GM12873 (cell line): Measurements from ENCODE around the gene HCN1.

Source experiments
- TF ChIP-seq, protein P1 (sequence below): IDR thresholded peaks from 2 replicates; pipeline ENCODE4 v1.5.1; 2012; ENCODE audit warnings: low read depth, mild to moderate bottlenecking, moderate library complexity, low read length, control low read depth; ENCODE audit not compliant: insufficient read depth; ENCODE audit errors: missing control alignments

HCN1 gene

DNA sequence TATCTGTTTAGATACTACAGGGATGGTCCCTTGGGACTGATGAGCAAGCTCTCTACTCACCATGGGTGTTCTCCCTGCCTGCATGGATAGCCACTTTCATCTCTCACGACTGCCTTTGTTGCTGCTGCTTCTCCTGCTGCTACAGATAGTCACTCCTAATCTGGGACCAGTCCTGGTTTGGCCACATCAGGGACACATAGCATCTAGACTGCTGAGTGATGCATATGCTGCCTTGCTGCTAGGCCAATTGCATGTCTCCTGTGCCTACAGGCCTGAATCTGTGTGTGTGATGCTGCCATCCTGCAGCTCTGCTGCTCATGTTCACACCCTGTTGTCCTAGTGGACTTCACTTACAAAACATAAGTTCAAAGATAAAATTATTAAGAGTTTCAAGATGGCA lies 297.1 kb downstream of the HCN1 start:
- TF ChIP-seq, protein P1, sequence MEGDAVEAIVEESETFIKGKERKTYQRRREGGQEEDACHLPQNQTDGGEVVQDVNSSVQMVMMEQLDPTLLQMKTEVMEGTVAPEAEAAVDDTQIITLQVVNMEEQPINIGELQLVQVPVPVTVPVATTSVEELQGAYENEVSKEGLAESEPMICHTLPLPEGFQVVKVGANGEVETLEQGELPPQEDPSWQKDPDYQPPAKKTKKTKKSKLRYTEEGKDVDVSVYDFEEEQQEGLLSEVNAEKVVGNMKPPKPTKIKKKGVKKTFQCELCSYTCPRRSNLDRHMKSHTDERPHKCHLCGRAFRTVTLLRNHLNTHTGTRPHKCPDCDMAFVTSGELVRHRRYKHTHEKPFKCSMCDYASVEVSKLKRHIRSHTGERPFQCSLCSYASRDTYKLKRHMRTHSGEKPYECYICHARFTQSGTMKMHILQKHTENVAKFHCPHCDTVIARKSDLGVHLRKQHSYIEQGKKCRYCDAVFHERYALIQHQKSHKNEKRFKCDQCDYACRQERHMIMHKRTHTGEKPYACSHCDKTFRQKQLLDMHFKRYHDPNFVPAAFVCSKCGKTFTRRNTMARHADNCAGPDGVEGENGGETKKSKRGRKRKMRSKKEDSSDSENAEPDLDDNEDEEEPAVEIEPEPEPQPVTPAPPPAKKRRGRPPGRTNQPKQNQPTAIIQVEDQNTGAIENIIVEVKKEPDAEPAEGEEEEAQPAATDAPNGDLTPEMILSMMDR, result no peak

DNA sequence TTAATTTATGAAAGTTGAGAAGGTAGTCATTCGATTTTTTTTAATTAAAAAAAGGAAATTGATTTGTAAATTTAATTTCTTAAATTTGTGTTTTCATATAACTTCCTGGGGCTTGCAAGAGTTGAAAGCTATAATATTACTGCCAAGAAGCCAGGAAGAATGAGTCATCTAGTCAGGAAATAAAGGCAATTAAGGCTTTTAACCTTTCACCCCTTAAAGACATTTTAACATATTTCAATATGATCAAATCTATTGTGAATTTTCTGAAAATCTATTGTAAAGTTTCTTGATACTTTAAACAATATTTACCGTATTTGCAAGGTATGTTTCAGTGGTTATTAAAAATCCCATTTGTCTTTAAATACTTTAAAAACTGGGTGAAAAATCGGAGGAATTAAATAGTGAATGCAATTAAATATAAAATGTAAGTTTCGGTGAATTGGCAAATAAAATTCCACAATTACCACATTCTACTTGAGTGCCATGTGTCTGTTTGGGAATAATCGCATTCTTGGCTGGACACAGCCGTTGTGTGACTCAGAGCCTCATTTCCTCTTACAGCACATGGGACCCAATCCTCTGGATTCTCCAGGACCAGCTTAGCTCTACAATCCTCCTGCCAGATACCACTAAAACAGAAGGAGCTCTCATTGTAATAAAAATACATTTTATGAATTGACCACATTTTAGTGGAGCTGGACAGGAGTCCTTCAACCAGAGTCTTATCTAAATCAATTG lies 310.7 kb downstream of the HCN1 start:
- TF ChIP-seq, protein P1, result no peak

DNA sequence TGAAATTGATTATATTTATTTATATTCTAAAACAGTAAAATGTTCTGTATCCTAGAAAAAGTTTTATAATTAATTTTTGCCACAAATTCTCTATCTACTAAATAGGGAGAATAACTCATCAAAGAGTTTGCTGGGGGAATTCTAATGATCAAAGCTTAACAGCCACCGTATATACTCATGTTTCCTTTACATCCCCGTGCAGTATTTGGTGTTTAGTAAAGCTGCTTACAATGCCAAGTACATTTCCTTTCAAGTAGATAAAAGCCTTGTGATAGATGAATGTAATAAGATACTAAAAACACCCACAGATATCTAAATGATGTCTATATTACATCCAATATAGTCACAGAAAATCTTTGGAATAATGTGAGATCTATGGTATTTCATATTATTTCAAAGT lies 312.2 kb downstream of the HCN1 start:
- TF ChIP-seq, protein P1, result no peak

DNA sequence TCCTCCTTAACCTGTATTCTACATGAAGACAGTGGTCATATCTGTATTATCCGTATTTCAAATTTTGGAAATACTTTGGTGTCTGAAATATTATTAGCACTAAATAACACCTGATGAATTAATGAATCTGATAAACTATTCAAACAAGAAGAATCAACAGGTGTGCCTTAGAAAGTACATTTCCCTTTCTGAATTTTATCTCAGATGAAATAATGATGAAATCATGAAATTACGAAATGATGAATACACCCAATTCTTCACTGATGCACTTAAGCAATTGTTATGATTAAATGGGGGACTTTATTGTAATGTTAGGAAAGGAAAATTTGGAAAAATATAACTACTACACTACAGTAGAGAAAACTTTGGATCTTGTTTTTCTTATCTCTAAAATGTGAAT lies 313.6 kb downstream of the HCN1 start:
- TF ChIP-seq, protein P1, result no peak

DNA sequence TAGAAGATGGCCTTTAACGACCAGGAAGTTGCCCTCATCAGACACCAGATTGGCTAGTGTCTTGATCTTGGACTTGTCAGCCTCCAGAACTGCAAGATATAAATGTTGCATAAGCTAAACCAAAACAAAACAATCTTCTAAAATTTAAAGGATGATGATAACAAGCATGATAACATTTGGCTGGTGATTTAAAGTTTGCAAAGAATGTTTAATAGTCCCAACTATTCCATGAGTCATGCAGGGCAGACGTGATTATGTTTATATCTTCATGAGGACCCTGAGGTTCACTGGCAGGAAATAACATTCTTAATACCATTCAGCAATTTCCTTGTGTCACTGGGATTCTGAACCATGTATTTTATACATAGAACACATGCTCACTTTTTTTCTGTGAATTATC lies 319.8 kb downstream of the HCN1 start:
- TF ChIP-seq, protein P1, result no peak

DNA sequence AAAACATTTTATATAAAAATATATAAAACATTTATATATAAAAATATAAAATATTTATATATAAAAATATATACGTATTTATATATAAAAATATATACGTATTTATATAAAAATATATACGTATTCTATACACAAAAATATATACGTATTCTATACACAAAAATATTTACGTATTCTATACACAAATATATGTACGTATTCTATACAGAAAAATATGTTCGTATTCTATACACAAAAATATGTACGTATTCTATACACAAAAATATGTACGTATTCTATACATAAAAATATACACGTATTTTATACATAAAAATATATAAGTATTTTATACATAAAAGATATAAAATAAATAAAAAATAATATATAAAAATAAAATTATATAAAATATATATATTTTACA lies 323.6 kb downstream of the HCN1 start:
- TF ChIP-seq, protein P1, result no peak

DNA sequence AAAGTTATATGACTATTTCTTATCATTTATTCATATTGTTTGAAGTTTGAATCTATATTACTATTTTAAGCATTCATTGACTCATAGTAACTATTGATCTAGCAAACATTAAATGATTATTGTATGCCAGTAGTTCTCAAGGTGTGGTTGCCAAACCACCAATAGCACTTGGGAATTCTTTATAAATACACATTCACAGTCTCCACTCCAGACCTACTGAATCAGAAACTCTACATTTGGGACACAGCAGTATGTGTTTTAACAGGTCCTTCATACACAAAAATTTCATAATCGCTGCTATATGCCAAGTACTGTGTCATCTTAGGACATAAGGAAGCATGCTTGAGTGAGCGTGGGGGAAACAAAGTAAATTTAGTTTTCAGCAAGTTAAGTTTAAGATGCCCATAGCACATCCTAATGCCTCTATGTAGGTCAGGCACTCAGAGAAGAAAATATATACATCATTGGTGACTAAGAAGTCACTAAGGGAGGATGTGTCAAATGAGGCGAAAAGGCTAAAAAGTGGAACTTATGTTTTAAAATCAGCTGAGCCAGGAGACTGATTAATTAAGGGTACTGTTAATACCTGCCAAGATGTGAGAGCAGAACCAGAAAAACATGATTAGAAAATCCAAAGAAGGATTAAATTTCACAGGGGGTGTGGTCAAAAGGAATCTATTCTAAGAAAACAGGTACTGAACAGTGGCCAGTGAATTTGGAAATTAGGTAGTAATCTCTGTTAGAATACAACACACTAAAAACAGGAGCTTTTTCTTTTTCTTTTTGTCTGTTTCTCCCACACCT lies 340.8 kb downstream of the HCN1 start:
- TF ChIP-seq, protein P1, result no peak
